AG10803 (cell line): ENCODE results near the gene IER5L.

Experiments
- DNase-seq: peaks from one replicate; pipeline ENCODE4 v3.0.0; 2010; ENCODE audit warnings: low read depth
- H3K4me3 ChIP-seq: 2 replicates; pipeline ENCODE4 v1.5.1; 2011; ENCODE audit warnings: mild to moderate bottlenecking, low read length, control low read depth
- TF ChIP-seq, protein P1 (sequence below): conservative IDR thresholded peaks from 2 replicates; pipeline ENCODE4 v1.5.1; 2011; ENCODE audit warnings: mild to moderate bottlenecking, low read length, control low read depth, inconsistent platforms

IER5L gene

GRCh38 chr9:129162497-129163197, 15.4 kb downstream of the IER5L start:
- DNase-seq: no peak
- TF ChIP-seq, protein P1, sequence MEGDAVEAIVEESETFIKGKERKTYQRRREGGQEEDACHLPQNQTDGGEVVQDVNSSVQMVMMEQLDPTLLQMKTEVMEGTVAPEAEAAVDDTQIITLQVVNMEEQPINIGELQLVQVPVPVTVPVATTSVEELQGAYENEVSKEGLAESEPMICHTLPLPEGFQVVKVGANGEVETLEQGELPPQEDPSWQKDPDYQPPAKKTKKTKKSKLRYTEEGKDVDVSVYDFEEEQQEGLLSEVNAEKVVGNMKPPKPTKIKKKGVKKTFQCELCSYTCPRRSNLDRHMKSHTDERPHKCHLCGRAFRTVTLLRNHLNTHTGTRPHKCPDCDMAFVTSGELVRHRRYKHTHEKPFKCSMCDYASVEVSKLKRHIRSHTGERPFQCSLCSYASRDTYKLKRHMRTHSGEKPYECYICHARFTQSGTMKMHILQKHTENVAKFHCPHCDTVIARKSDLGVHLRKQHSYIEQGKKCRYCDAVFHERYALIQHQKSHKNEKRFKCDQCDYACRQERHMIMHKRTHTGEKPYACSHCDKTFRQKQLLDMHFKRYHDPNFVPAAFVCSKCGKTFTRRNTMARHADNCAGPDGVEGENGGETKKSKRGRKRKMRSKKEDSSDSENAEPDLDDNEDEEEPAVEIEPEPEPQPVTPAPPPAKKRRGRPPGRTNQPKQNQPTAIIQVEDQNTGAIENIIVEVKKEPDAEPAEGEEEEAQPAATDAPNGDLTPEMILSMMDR: no peak
- no peak overlapping the region for H3K4me3 ChIP-seq

DNA sequence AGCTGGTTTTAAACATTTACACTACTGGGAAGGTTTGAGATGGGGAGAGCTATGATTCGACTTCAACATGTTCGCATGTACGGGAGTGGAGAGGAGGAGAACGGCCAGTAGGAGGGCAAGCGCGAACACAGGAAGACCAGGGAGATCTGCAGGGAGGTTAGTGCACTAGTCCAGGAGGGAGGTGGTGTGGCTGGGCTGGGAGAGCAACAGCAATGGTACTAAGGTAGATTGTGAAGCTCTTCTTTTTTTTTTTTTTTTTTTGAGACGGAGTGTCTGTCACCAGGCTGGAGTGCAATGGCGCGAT, 16.6 kb downstream of the IER5L start:
- TF ChIP-seq, protein P1: no peak
- no peak for DNase-seq
- no peak overlapping the region for H3K4me3 ChIP-seq

- TF ChIP-seq, protein P1: no peak
- no peak overlapping the region for H3K4me3 ChIP-seq
- peak; percentile 76 for DNase-seq
Observed at GRCh38 chr9:129160712-129161533, 17.1 kb downstream of the IER5L start.

DNA sequence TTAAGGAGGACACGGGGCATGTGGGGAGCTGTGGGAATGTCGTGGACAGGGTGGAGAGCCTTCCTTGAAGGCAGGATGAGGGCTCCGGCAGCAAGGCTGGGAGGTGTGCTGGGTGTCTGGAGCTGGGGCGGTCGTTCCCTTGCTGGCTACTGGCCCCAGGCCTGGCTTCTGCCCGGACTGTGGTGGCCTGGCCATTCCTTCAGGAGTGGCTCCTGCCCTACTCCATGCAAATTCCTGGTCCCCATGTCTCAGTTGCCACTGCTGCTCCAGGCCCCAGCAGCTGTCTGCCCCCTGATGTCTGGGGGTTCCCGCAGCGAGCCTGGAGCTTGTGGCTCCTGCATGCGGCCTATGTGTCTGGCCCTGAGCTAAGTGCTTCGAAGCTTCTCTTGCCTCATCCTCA, 21.9 kb downstream of the IER5L start:
- no peak for DNase-seq
- H3K4me3 ChIP-seq: no peak overlapping the region
- TF ChIP-seq, protein P1: no peak

GRCh38 chr9:129154866-129155477, 23.1 kb downstream of the IER5L start:
- TF ChIP-seq, protein P1: no peak
- no peak for DNase-seq
- no peak overlapping the region for H3K4me3 ChIP-seq

DNA sequence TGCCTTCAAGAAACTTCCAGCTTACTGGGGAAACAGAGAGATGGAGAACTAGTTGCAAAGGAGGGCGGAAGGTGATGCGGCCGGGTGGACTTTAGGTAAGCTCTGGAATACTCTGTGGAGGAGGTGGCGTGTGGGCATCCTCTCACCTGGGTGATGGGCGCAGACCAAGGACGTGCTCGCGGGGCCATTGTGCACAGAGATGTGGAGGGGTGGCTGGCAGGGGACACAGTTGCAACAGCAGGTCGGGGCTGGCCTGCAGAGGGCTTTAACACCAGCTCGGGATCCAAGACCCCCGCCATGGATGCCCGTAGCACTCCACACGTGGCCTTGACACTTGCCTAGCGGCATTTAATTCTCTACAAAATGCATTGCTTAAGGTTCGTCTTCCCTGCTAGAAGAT, 26.6 kb downstream of the IER5L start:
- H3K4me3 ChIP-seq: no peak overlapping the region
- TF ChIP-seq, protein P1: no peak
- DNase-seq: no peak
